NCI-H748 treated with DMSO at 0.1 percent for 48 hours (cell line): ENCODE data around the gene NIPAL1.
"Not testable (repeated sequence)": the region's sequence is repeated elsewhere in the genome, so short reads cannot be mapped to it uniquely, and the experiment has no call there.

Source experiments
- DNase-seq: peaks from one replicate; lab custom pipeline; 2025; lab: John Stamatoyannopoulos, UW

Gene NIPAL1

DNA sequence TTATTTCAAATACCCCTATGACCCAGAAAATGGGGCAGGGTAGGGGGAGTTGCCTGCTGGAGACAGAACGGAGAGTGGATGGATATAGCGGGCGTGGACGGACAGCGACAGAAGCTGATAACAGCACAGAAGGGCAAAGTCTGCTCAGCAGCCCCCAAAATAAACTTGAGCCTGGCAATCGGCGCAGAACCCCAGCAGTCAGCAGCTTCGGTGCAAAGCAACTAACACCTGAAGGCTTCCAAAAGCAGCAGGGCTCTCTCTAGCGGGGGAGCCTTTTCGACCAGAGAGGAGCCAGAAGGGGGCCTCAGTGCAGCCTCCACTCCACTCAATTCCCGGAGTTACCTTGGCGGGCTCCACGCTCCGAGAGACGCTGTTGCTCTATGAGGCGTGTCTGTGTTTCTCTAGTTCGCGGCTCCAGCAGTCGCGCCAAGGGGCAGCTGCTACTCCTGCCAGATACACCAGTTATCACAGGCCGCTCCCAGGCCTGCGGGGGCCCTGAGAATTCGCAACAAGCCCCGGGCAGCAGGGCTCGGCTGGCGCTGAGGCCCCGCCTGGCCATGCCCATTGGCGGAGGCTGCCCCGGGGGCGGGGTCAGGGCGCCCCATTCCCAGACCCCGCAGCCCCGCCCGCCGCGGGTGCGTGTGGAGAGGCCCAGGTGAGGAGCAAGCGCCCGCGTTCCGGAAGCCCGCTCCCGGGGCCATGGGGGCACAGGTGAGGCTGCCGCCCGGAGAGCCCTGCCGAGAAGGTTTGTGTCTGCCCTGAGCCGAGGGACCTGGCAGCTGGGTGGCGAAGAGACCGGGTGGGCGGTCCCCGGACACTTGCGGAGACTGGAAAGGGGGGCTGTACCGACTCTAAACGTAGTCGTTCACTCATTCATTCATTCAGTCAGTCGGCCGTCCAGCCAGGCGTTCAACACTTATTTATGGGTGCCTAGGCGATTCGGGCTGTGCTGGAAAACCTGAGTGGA lies at the start of gene NIPAL1, which contains the start of gene CNGA1:
TSS of gene NIPAL1 (plus strand) at position 632 of the 967 bp plus-strand sequence. CDS start at position 700, 68 bp downstream.
TSS of gene CNGA1 (minus strand) at position 541 of the 967 bp plus-strand sequence. CDS start 63,992 bp downstream, outside the sequence.
- DNase-seq, result peak; percentile 45

DNA sequence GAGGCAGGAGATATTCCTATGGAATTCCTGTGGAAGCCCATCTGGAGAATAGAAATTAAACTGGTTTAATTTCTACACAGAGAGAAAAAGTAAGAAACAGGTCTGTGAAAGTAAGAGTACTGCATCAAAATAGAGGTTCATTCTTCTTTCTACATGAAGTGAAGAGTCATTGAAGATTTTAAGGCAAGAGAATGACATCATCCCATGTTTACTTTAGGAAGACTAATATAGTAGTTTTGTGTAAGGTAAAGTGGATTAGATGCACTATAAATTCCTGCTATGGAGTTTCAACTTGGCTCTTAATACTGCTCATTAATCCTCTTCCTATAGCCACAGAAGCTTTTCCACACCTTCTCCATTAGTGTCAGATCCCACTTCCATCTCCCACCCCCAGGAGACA lies 47.7 kb upstream of the NIPAL1 start:
- no peak for DNase-seq

DNA sequence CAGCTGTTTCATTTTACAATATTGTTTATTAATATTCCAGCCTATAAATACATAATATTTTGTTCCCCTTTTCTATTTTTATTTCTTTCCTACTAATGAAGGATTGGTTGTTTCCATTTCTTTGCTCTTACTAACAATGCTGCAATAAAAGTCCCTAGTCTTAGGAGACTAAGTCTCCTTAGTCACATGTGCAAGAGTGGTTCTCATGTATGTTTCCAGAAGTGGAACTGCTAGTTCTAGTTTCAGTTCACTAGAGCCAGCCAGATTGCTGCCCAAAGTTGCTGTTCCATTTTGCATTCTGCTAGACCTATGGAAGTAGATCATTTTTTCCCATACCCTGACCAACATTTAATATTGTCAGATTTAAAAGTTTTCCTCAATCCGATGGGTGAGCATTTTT lies 44.4 kb upstream of the NIPAL1 start:
- DNase-seq, result no peak

DNA sequence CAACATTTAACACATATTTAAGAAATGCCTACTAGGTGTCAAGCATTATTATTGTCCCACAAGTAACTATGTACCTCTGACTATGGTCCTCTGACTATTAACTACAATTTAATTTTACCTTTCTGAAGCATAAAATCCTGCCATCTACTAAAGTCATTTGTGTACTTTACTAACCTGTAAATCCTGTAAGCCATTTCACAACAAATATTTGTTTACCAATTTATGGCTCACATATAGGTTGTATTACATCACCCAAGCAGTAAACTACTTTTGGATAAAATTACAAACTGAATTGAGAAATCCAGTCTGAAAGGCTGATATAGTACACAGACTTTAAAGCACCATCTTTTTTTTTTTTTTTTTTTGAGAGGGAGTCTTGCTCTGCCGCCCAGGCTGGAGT lies 43.9 kb upstream of the NIPAL1 start:
- DNase-seq, result no peak

DNA sequence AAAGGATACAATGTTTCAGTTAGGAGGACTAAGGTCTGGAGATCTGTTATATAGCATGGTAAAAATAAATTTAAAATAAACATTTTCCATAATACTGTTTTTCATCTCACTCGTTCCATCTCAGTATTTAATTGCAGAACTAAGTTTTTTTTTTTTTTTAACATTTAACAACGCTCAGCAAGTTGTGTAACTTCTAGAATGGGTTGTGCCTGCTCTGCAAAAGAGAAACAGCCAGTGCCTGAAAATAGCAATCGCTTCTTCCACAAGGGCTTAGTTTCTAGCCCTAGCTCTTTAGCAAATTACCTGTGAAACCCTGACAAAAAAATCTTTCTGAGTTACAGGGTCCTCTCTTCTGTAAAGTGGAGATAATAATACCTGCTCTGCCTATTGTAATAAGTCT lies 42.0 kb upstream of the NIPAL1 start:
- no peak for DNase-seq

DNA sequence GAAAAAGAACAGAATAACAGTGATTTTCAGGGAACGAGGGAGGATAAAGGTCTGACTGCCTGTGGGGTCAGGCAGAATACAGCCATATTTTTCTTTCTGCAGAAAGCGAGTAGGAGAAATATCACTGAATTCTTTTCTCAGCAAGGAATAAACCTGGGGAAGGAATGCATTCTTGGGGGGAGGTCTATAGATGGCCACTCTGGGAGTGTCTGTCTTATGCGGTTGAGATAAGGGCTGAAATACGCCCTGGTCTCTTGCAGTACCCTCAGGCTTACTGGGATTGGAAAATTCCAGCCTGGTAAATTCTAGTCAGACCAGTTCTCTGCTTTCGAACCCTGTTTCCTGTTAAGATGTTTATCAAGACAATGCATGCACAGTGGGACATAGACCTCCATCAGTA lies 26.4 kb upstream of the NIPAL1 start:
- no peak for DNase-seq

DNA sequence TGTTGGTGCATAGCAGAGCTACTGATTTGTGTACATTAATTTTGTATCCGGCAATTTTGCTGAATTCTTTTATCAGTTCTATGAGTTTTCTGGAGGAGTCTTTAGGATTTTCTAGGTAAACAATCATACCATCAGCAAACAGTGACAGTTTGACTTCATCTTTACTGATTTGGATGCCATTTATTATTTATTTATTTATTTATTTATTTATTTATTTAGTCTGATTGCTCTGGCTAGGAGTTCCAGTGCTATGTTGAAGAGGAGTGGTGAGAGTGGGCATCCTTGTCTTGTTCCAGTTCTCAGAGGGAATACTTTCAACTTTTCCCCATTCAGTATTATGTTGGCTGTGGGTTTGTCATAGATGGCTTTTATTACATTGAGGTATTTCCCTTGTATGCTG lies 24.1 kb upstream of the NIPAL1 start:
- DNase-seq, result not testable (repeated sequence)

DNA sequence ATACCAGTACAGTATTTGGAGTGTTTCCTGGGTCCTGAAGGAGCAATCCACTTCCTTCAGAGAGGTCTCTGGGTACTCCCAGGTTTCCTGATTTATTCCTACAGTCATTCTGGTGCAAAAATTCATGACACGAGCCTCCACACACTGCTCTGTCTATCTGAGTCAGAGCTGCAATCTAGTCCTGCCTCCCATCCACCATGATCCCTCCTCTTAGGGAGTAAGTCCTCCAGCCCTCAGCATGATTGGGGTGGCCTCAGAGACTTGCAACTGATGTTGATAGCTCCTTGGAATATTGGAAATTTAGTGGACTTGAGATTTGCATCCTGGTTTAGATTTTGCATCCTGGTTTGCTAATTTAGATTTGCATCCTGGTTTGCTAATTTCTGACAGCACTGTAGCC lies 20.6 kb upstream of the NIPAL1 start:
- DNase-seq, result no peak

DNA sequence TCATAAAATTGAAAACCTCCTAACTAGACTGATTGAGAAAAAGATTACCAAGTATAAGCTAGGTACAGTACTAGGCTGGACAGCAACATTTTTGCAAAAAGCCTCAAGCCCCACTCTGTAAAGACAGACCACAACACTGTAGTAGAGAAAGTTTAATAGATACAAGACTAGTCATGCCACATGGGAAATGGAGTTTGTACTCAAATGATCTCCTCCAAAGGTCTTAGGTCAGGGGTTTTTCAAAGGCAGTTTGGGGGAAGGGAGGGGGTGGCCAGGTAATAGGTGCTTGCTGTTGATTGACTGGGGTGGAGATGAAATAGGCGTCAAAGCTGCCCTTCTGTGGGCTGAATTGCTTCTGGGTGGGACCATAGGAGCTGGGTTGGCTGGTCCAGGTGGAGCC lies 14.3 kb upstream of the NIPAL1 start:
- DNase-seq, result no peak

DNA sequence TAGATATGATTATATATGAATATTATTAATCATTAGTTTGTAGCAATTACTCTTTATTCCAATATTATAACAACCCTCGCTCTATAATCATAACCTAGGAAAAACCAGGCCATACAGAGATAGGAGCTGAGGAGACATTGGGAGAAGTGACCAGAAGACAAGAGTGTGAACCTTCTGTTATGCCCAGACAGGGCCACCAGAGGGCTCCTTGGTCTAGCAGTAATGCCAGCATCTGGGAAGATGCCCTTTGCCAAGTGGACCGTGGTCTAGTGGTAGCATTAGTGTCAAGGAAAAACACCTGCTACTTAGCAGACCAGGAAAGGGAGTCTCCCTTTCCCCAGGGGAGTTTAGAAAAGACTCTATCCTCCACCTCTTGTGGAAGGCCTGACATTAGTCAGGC lies 13.0 kb upstream of the NIPAL1 start:
- DNase-seq, result not testable (repeated sequence)

DNA sequence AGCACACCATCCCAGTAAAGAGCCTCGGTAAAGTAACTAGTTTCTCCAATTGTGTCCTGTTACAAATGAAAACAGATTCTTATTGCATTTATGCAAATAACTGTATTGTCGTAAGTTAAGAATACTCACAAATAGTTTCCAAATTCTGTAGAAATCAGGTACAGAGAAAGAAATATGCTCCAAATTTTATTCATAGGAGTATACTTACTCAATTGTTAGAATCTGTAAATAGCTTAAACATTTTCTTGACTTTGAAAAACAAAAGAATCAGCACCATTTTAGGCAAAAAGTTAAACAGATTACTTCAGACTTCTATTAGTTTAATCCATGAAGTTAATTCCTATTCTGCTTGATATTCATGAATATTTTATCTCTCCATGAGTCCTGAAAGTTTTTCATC lies 10.8 kb upstream of the NIPAL1 start:
- no peak for DNase-seq

DNA sequence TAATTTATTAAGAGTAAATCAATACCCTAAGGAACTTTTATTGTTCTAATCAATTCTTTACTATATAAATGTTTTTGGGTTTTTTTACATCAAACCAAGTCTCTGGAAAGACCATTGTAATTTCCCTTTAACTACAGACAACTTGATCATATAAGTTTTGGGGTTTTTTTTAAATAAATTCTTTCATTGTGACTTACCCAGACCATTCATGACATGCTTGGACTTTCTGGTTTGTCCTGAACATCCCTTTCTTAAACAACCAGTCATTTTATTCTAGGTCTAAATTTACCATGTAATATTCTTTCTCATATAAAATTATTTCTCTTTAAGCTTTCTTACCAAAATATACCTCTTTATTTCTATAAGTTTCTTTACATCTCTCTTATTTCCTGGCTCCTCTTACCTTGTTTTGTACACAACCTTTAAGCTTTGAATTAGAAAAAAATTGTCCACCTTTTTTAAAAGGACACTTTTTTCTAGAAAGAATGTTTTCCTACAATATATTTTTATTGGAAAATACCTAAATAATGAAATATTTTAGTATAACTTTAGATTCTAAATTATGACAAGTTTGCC lies 8.5 kb upstream of the NIPAL1 start:
- no peak for DNase-seq

DNA sequence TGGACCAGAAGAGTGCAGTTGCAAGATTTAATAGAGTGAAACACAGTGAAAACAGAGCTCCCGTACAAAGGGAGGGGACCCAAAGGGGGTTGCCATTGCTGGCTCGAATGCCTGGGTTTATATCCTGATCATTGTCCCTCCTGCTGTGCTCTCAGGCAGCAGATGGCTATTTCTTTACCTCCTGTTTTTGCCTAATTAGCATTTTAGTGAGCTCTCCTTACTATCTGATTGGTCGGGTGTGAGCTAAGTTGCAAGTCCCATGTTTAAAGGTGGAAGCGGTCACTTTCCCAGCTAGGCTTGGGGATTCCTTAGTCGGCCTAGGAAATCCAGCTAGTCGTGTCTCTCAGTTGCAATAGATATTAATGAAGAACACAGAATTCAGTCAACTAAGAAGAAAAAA lies 5.7 kb upstream of the NIPAL1 start:
- not testable (repeated sequence) for DNase-seq

DNA sequence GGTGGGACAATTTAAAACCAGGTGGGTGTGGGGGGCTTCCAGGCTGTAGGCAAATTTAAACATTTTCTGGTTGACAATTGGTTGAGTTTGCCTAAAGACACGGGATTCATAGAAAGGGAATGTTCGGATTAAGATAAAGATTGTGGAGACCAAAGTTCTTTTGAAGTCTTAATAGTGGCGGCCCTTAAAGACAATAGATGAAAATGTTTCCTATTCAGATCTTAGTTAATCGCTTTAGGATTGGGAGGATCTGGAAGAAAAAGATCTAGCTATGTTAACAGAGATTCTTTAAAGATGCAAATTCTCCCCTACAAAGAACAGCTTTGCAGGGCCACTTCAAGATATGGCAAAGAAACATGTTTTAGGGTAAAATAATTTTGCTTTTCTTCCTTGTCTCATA lies 4.8 kb upstream of the NIPAL1 start:
- no peak for DNase-seq

DNA sequence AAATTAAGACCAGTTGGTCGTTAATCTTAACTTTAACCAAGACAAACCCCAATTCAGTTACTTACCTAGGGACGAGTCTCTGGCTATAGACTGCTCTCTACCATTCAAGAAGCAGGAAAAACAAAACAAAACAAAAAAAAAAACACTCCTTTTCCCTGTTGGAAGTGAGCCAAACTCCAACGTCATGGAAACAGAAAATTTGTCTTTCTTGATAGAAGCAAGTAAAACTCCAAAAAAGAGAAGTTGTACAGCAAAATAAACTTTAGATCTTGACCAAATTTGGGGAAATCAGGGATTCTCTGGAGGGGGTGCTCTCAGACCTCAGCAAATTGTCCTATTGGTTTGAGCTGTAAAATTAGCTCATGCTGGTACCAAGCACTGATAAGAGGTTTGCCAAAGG lies 3.7 kb upstream of the NIPAL1 start:
- DNase-seq, result no peak

DNA sequence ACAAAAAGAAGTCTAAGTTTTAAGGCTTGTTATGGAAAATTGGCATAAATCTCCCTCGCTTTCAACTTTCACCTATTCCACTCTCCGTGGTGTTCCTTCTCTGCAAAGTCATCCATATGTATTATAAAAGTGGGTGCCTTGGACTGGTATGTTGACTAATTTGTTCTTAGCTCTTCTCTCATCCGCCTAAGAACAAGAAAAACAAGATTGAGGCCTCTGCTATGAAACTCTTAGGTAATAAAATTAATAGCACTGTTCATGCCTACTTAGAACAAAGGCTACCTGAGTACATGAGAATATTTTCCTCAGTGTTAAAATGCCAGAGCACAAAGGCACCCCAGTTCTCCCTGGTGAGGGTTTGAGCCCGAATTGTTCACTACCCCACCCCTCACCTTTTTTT lies 1.4 kb upstream of the NIPAL1 start:
- DNase-seq, result no peak

DNA sequence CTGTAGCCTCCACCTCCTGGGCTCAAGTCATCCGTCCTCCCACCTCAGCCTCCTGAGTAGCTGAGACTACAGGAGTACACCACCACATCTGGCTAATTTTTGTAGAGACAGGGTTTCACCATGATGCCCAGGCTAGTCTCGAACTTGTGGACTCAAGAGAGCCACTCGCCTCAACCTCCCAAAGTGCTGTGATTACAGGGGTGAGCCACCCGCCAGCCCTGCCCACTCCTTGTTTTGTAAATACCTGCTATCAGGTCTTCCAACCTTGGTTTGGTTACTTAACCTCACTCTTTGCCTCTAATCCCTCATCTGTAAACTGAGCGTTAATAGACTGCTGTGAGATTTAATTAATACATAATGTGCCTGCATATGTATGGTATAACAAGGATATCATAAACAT lies 894 bp upstream of the NIPAL1 start:
- DNase-seq, result no peak

DNA sequence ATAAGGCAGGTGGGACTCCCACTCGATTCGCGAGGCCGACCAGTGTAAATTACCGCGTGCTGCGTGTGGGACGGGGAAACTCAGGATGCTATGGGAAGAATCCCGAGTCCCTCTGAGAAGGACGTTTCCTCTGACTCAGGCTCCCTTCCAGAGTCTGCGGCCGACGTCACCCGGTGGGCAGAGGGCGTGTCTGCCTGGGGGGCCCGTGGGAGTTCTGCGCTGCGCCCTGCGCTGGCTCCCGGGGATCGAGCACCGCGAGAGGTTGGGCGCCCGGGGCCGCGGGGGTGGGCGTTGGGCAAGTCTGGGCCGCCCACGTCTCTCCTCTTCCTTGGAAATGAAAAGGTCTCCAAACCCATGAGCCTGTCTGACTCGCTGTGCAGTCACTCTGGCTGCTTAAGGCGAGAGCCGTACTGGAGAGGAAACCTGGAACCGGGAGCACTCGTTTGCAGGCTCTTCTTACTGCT lies 568 bp downstream of the NIPAL1 start:
- no peak for DNase-seq

DNA sequence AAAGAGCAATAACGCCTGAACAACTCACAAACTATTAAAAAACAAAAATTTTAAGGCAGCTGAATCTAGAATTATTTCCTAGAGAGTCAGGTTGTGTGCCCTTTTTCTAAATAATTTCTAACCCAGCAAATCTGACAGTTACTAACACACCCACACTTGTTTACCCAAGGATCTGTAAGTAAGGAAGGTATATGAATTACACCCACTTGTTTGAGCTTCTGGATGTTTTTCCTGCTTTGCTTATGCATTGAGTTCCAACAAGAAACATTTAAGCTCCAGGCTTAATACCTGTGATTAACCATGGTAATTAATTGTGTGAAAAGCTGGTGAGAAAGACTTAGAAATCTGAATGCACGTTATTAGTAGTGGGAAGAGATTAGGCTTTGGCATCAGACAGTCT lies 1.5 kb downstream of the NIPAL1 start:
- no peak for DNase-seq

DNA sequence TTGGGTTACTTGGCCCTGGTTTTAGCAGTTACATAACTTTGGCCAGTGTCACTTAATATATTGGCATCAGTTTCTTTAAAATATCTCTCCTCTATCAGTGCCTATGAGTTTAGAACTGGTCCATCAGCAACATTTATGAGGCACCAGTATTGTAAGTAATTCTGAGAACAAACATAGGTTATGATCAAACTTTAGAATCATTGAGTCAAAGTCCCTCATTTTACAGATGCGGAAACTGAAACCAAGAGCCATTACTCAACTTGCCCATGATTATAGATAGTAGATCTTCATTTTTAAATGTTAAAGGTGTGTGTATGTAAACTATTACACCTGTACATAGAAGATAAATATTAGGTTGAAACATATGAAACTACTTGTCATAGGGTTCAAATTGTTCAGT lies 4.5 kb downstream of the NIPAL1 start:
- no peak for DNase-seq

DNA sequence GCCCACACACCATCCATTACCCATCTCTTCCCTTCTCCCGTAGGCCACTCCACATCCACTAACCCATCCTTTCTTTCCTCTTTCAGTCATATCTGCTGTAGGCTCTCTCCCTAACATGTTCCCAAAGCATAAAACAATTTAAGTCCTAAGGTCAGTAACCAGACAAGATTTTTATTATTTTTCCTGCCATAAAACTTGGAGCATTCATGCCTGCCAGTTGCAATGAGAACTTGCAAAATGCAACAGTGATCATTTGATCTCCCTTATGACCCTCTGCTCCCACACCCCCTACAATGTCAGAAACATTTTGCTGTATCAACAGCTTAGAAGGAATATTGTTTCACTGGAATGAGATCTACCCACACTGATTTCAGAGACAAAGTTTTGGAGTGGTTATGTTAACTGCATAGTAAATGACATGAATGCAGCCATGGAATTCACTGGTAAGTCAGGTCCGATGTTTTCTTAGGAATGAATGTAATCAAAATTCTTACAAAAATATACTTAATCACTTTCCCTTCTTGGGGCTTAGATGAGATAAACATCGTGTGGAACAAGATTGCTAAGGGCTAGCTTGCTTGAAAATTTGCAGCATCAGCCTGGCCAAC lies 5.7 kb downstream of the NIPAL1 start:
- no peak for DNase-seq

DNA sequence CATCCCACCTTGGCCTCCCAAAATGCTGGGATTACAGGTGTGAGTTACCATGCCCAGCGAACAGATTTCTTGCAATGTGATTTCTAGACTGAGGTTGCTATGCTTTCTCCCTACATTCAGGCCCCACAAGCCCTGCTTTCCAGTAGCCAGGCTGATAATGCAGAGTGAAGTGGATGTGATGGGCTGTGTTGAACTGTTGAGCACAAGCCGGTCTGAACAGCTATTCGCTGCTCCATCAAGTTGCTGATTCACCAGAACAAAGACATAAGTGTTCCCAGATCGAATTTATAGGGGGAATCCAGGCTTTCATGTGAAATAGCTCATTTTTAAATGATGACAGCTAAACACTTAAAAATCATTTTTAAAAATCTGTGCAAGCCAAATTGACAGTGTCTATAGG lies 8.0 kb downstream of the NIPAL1 start:
- DNase-seq, result no peak

DNA sequence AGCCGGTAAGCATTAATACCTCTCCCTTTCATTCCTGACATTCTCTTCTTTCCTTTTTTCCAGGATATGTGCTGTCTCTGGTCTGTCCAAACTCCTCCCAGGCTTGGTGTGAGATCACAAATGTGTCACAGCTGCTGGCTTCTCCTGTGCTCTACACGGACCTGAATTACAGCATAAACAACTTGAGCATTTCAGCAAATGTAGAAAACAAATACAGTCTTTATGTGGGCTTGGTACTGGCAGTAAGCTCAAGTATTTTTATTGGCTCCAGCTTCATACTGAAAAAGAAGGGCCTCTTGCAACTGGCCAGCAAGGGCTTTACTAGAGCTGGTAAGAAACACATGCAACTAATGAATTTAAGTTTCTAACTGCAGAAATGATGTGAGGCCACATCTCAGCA lies 8.4 kb downstream of the NIPAL1 start:
- no peak for DNase-seq
